Mononuclear cell (primary cell): ENCODE data around the gene GNG5. TPM values are rescaled to one million over a fixed set of nuclear protein-coding genes. Genes with fewer than 3 reads are reported as not detected.

Source experiments
- H3K27me3 ChIP-seq: 2 replicates; pipeline ENCODE4 v1.6.0; 2011; ENCODE audit warnings: low read length, control low read depth; ENCODE audit not compliant: insufficient read depth
- H3K4me1 ChIP-seq: 2 replicates; pipeline ENCODE4 v1.5.1; 2011; ENCODE audit warnings: mild to moderate bottlenecking, low read length, control low read depth; ENCODE audit not compliant: insufficient read depth
- H3K4me3 ChIP-seq: 2 replicates; pipeline ENCODE4 v1.5.1; 2011; ENCODE audit warnings: mild to moderate bottlenecking, low read length, moderate library complexity
- H3K9me3 ChIP-seq: 2 replicates; pipeline ENCODE4 v1.5.1; 2011; ENCODE audit warnings: low read depth, mild to moderate bottlenecking, control low read depth, low read length
- total RNA-seq: library from RNA; depleted of rRNA; stranded (reverse); fragments of >200 nt; gene quantifications from one replicate; pipeline ENCODE4 v1.2.3, GENCODE V29; 2012

The GNG5 gene
- total RNA-seq, 1 donor, result 19.3 TPM

- Histone ChIP-seq H3K9me3 (no peaks in the 10 kb centered on the region), H3K4me3 (peak overlapping the region; percentile 94), H3K27me3 (no peaks in the 10 kb centered on the region), H3K4me1 (peaks cover 30% of the 10 kb centered on the region)
These were observed 1.5 kb downstream of the GNG5 start for GRCh38 chr1:84504580-84505492.

DNA sequence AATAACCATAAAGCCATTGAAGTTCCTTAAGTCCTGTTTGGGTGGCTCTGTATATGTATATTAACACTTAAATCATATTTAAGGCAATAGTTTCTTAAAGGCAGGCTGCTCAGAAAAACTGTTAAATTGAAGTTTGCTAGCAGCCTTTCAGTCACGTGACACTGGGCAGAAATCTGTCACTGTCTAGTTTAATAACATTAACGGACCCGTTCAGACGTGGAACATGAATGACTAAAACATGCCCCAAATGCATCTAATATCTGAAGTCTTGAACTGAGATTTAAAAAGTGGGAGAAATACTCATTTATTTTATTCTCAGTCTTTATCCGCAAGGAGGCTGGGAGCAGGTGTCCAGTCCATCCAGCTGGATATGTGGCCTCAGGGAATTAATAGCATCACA is 3.5 kb downstream of the GNG5 start:
- H3K9me3 ChIP-seq, result no peaks in the 10 kb centered on the region
- no peak overlapping the region for H3K4me3 ChIP-seq
- no peaks in the 10 kb centered on the region for H3K27me3 ChIP-seq
- peaks cover 30% of the 10 kb centered on the region for H3K4me1 ChIP-seq

DNA sequence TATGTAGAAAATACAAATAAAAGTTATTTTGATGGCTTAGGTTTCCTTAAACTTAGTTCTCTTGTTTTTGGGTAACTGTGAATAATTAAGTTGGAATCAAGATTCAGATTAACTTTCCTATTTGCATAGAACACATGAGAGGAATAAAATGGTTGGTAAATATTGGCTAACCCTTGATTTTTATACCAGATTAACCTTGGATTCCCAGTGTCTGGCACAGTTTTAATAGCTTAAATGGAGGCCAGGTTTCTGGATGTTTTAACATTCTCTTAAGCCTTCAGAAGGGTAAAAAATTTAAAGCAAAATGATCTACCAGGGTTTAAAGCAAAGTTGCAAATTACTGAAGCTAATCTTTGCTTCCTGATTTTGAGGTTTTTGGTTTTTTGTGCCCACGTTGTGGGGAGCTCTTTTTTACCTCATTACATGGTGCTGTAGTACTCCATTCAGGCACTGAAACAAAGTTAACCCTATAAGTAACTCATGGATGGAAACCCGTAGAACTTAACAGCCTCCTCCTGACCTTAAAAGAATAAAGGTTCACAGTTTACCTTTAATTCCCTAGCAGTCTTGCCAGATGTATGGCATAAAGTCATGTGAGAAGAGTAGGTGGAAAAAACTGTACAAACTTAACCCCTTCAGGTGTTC is 8.6 kb downstream of the GNG5 start:
- H3K4me3 ChIP-seq, result no peak overlapping the region
- H3K4me1 ChIP-seq, result peaks cover 5% of the 10 kb centered on the region
- H3K27me3 ChIP-seq, result no peaks in the 10 kb centered on the region
- no peaks in the 10 kb centered on the region for H3K9me3 ChIP-seq

GRCh38 chr1:84496498-84496897 is 9.9 kb downstream of the GNG5 start:
- H3K4me3 ChIP-seq, result no peak overlapping the region
- H3K9me3 ChIP-seq, result no peaks in the 10 kb centered on the region
- peaks cover 1% of the 10 kb centered on the region for H3K4me1 ChIP-seq
- no peaks in the 10 kb centered on the region for H3K27me3 ChIP-seq

GRCh38 chr1:84493747-84494146 is 12.6 kb downstream of the GNG5 start:
- no peaks in the 10 kb centered on the region for H3K4me1 ChIP-seq
- no peaks in the 10 kb centered on the region for H3K27me3 ChIP-seq
- no peaks in the 10 kb centered on the region for H3K9me3 ChIP-seq

DNA sequence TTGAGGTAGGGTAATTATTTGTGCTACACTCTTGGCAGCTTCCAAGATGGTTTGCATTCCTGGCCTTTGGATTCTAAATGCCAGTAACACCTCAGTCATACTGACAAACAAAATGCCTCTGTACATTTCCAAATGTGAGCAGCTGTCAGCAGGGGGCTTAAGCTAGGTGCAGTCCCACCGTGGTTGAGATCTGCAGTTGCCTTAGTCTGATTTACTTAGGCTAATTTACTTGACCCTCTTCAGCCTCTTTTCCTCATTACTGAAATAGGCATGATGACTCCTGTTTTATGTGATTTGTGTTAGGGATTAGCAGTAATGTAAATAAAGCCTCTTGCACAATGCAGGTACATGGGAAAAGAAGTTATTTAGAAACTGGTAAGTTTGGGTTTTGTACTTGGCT is 13.7 kb downstream of the GNG5 start:
- Histone ChIP-seq H3K4me3 (no peak overlapping the region), H3K9me3 (no peaks in the 10 kb centered on the region), H3K4me1 (no peaks in the 10 kb centered on the region), H3K27me3 (no peaks in the 10 kb centered on the region)

More at GRCh38 chr1:84493747-84494146, 12.6 kb downstream of the GNG5 start:
- no peak overlapping the region for H3K4me3 ChIP-seq

DNA sequence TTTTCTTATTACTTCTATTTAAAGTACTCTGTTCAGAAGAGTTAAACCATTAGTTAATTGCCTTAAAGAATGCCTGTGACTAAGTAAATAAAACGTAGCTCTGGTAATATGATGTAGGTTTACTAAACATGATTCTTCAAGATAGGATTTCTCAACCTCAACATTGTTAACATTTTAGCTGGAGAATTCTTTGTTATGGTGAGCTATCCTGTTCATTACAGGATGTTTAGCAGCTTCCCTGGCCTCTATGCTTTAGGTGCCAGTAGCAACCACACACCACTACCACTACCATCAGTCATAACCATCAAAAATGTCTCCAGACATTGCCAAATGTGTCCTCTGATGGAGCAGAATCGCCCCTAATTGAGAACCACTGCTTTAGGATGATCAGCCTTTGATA is 16.6 kb downstream of the GNG5 start:
- H3K27me3 ChIP-seq, result no peaks in the 10 kb centered on the region
- H3K9me3 ChIP-seq, result no peaks in the 10 kb centered on the region
- H3K4me1 ChIP-seq, result peaks cover 4% of the 10 kb centered on the region
- no peak overlapping the region for H3K4me3 ChIP-seq

GRCh38 chr1:84488107-84488506 is 18.3 kb downstream of the GNG5 start:
- H3K27me3 ChIP-seq, result no peaks in the 10 kb centered on the region
- H3K9me3 ChIP-seq, result no peaks in the 10 kb centered on the region
- H3K4me1 ChIP-seq, result peaks cover 4% of the 10 kb centered on the region
- H3K4me3 ChIP-seq, result no peak overlapping the region

- Histone ChIP-seq H3K9me3 (no peaks in the 10 kb centered on the region), H3K4me1 (peaks cover 25% of the 10 kb centered on the region), H3K4me3 (no peak overlapping the region), H3K27me3 (peaks cover 8% of the 10 kb centered on the region)
These were observed 25.1 kb downstream of the GNG5 start for GRCh38 chr1:84481317-84481716.

DNA sequence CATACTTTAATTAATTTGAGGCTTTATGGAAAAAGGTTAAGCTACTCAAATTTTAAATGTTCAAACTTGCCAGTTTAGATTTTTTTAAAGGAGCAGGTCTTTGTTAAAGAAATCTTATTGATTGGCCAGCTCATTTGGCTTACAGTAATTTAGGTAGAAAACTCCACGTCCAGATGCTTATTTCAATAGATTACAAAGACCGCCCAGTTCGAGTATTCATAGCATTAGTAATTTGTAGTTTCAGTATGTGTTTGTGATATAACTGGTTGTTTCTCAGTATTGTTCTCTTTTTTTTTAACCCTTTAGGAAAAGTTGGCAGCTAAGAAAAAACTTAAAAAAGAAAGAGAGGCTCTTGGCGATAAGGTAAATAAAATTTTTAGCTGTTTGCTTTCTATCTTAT is 25.7 kb downstream of the GNG5 start:
- Histone ChIP-seq H3K4me3 (no peak overlapping the region), H3K4me1 (peaks cover 25% of the 10 kb centered on the region), H3K9me3 (no peaks in the 10 kb centered on the region), H3K27me3 (peaks cover 9% of the 10 kb centered on the region)

DNA sequence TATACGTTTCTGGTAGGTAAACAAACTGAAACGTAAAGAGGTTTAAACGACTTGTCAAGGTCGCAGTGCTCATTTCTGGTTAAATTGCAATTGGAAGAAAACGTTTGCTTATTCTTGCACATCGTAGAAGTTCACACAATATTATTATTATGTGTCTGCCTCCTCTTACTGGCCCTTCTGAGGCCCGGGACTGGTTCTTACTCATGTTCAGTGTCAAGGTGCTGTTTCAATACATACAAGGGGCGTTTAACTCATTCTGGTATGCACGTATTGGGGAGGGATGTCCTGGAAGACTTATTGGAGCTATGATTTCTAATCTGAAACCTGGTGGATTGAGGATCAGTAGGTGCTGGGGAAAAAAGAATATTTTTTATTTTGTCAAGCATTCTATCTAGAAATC is 26.4 kb downstream of the GNG5 start:
- H3K27me3 ChIP-seq, result peaks cover 10% of the 10 kb centered on the region
- H3K4me1 ChIP-seq, result peaks cover 23% of the 10 kb centered on the region
- peak overlapping the region; percentile 64 for H3K4me3 ChIP-seq
- H3K9me3 ChIP-seq, result no peaks in the 10 kb centered on the region

- Histone ChIP-seq H3K27me3 (peaks cover 13% of the 10 kb centered on the region), H3K9me3 (no peaks in the 10 kb centered on the region), H3K4me3 (peak within 1 kb of the TSS; percentile 64), H3K4me1 (peaks cover 21% of the 10 kb centered on the region)
These were observed 27.2 kb downstream of the GNG5 start, which contains the start of gene RPF1 for GRCh38 chr1:84478876-84479868. Gene RPF1 (plus strand): TSS chr1:84479266. CDS start chr1:84479282, 16 bp downstream.

DNA sequence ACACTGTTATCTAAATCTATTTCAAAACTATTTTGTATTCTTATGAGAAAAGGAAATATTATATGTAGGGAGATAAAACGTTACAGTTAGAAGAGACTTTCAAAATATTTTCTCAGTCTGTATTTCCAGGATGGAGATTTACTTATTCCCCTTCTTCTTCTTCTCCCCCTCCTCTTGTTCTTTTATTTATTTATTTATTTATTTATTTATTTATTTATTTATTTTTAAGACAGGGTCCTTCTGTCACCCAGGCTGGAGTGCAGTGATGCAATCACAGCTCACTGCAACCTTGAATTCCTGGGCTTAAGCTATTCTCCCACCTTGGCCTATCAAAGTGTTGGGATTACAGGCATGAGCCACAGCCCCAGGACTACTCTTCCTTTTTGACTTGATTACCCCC is 30.2 kb downstream of the GNG5 start:
- H3K9me3 ChIP-seq, result no peaks in the 10 kb centered on the region
- H3K27me3 ChIP-seq, result peaks cover 37% of the 10 kb centered on the region
- no peak overlapping the region for H3K4me3 ChIP-seq
- H3K4me1 ChIP-seq, result peaks cover 18% of the 10 kb centered on the region

DNA sequence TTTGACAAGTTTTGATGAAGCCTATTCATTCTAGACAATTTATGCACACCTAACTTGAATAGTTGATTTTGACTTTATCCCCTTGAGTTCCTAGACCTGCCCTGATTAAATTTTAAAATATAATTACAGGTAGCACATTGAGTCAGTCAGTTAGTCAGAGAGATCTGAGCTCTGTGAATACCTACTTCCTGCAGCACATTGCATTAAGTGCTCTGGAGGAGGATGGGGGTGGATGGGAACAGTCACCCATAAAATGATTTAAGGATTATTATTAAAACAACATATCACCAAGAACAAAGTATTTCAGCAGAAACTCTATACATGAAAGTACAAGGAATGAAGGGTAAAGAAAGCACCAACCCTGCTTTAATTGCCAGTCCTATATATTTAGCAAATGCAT is 39.1 kb downstream of the GNG5 start:
- Histone ChIP-seq H3K4me1 (no peaks in the 10 kb centered on the region), H3K27me3 (peaks cover 40% of the 10 kb centered on the region), H3K4me3 (no peak overlapping the region), H3K9me3 (no peaks in the 10 kb centered on the region)
